Esophagus muscularis mucosa (tissue), 4 donors: ENCODE measurements around the gene FMN1.

ENCODE experiments used
- CTCF ChIP-seq, 3 experiments: fragments of 200-600 bp in 2 of 3; fragments of 450-650 bp in 1 of 3; sonication (generic) in 2 of 3; IDR thresholded peaks; one replicate each; pipeline ENCODE4 v1.5.1; 2017 to 2019; ENCODE audit warnings: antibody characterized with exemption in 3 of 3, mild to moderate bottlenecking in 2 of 3, moderate library complexity in 1 of 3
- EP300 ChIP-seq: sonication (generic); formaldehyde crosslinking; IDR thresholded peaks from one replicate; pipeline ENCODE4 v1.6.1; 2017; ENCODE audit warnings: antibody characterized with exemption
- POLR2A ChIP-seq: fragments of 450-650 bp; IDR thresholded peaks from one replicate; pipeline ENCODE4 v1.6.1; 2017; ENCODE audit warnings: antibody characterized with exemption, moderate library complexity, mild to moderate bottlenecking, low read depth
- POLR2AphosphoS5 ChIP-seq, 2 donors: sonication (generic); formaldehyde crosslinking; IDR thresholded peaks; one replicate each; pipeline ENCODE4 v1.6.1; 2017; ENCODE audit warnings: antibody characterized with exemption in 2 of 2

DNA sequence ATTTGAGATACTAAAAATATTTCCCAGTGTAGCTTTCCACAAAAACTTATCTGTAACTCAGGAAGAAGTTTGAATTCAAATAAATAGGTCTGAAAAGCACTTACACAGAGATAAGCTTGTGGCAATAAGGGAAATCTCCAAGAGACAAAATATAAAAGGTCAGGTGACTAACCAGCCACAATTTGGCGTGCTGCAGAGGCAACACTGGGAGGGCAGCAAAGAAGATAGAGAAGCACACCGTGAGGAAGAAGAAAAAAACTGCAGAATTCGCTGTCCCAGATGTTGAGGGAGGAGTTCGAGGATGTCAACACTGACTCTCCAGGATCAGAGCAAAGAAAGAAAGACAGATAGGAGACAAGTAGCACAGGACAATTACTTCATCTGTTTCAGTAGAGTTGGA, 204.4 kb downstream of the FMN1 start:
- TF ChIP-seq CTCF (IDR thresholded peaks at IDR 0.05): no peak
- TF ChIP-seq POLR2AphosphoS5 (IDR thresholded peaks at IDR 0.05): no peak
- TF ChIP-seq POLR2A: no peak
- no peak for TF ChIP-seq EP300
